Fibroblast of upper back skin (primary cell): ENCODE measurements around the gene CX3CL1.
"Not testable (repeated sequence)": the region's sequence is repeated elsewhere in the genome, so short reads cannot be mapped to it uniquely, and the experiment has no call there.

Source experiments
- DNase-seq: peaks from one replicate; pipeline ENCODE4 v3.0.0-alpha.2; 2013

CX3CL1 gene

DNA sequence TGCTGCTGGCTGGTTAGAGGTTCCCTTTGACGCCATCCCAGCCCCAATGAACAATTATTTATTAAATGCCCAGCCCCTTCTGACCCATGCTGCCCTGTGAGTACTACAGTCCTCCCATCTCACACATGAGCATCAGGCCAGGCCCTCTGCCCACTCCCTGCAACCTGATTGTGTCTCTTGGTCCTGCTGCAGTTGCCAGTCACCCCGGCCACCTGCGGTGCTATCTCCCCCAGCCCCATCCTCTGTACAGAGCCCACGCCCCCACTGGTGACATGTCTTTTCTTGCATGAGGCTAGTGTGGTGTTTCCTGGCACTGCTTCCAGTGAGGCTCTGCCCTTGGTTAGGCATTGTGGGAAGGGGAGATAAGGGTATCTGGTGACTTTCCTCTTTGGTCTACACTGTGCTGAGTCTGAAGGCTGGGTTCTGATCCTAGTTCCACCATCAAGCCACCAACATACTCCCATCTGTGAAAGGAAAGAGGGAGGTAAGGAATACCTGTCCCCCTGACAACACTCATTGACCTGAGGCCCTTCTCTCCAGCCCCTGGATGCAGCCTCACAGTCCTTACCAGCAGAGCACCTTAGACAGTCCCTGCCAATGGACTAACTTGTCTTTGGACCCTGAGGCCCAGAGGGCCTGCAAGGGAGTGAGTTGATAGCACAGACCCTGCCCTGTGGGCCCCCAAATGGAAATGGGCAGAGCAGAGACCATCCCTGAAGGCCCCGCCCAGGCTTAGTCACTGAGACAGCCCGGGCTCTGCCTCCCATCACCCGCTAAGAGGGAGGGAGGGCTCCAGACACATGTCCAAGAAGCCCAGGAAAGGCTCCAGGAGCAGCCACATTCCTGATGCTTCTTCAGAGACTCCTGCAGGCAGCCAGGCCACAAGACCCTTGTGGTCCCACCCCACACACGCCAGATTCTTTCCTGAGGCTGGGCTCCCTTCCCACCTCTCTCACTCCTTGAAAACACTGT lies 11.3 kb downstream of the CX3CL1 start:
- DNase-seq, result peak; percentile 71

DNA sequence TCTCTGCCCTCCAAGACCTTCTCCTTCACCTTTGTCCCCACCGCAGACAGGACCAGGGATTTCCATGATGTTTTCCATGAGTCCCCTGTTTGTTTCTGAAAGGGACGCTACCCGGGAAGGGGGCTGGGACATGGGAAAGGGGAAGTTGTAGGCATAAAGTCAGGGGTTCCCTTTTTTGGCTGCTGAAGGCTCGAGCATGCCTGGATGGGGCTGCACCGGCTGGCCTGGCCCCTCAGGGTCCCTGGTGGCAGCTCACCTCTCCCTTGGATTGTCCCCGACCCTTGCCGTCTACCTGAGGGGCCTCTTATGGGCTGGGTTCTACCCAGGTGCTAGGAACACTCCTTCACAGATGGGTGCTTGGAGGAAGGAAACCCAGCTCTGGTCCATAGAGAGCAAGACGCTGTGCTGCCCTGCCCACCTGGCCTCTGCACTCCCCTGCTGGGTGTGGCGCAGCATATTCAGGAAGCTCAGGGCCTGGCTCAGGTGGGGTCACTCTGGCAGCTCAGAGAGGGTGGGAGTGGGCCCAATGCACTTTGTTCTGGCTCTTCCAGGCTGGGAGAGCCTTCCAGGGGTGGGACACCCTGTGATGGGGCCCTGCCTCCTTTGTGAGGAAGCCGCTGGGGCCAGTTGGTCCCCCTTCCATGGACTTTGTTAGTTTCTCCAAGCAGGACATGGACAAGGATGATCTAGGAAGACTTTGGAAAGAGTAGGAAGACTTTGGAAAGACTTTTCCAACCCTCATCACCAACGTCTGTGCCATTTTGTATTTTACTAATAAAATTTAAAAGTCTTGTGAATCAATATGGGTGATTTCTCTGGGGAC lies 12.2 kb downstream of the CX3CL1 start:
- no peak for DNase-seq

DNA sequence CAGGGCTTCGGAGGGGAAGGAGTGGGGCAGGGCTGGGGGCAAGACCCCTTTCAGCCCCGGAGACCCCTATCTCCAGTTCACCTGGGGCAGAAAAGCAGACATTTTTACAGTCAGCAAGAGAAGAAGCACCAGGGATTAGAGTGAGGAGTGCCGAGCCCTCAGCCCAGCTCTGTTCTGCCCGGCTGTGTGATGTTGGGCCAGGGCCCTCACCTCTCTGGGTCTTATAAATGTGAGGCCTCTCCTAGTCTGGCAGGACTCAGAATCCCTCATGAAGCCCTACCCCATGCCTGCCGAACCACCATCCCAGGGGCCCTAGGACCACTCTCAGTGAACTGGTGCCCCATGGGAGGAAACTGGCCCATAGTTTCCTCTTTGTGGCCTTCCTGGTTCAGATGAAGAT lies 12.8 kb downstream of the CX3CL1 start:
- no peak for DNase-seq

DNA sequence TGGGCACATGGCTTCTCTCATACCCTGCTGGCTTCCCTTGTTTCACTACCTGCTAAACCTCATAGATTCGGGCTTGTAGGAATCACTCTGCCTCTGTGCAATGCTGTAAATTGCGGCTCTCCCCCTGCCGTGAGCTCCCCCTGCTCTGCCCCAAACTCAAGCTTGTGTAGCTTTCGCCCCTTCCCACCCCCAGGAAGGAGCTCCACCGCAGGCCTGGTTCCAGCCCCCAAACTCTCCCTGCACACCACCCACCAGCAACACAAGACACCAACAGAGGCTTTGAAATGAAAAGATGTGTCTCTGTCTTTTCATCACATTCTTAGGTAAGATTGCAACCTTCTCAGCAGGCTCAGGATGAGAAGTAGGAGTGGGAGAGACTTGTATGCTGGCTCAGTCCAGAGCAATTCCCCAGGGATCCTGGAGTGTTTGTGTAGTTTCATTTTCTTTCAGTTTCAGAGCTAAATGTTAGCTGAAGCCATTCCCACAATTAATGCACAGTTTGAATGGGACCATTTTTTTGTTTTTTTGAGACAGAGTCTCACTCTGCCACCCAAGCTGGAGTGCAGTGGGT lies 14.2 kb downstream of the CX3CL1 start:
- DNase-seq, result peak; percentile 69

DNA sequence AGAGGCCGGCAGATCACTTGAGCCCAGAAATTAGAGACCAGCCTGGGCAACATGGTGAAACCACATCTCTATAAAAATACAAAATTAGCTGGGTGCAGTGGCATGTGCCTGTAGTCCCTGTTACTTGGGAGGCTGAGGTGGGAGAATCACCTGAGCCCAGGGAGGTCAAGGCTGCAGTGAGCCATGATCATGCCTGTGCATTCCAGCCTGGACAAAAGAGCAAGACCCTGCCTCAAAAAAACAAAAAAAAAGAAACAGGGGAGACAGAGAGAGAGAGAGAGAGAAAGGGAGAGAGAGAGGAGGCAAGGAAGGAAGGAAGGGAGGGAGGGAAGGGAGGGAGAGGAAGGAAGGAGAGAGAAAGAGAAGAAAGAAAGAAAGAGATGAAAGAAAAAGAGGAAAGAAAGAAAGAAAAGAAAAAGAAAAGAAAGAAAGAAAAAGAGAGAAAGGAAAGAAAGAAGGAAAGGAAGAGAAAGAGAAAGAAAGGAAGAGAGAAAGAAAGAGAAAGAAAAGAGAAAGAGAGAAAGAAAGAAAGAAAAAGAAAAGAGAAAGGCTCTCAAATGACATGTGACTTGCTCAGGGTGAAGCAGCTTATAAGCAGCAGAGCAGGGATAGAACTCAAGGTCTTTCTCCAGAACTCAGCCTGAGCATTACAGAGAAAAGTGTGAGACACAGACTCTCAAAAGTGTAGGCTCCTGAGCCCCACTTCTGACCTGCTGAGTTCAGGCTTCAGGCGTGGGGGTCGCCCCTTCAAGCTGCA lies 15.5 kb downstream of the CX3CL1 start:
- DNase-seq, result no peak

DNA sequence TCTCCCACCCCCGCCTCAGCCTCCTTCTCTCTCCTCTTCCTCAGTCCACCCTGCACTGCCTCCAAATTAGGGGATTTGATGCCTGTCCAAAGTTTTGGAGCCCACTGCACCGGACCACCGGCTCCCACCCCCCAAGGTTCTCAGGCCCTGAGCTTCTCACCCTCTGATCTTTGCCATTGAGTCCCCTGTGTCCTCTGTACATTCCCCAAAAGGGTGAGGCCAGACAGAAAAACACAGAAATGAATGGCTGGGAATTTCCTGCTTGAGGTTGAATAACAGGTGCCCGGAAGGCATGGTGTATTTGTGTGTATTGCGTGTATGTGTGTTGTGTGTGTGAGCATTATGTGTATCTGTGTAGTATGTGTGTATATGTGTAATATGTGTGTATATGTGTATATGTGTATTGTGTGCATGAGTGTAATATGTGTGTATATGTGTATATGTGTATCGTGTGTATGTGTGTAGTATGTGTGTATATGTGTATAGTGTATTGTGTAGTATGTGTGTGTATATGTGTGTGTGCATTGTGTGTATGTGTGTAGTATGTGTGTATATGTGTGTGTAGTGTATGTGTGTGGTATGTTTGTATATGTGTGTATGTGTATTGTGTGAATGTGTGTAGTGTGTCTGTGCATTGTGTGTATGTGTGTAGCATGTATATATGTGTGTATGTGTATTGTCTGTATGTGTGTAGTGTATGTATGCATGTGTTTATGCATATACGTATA lies 16.2 kb downstream of the CX3CL1 start:
- DNase-seq, result no peak

DNA sequence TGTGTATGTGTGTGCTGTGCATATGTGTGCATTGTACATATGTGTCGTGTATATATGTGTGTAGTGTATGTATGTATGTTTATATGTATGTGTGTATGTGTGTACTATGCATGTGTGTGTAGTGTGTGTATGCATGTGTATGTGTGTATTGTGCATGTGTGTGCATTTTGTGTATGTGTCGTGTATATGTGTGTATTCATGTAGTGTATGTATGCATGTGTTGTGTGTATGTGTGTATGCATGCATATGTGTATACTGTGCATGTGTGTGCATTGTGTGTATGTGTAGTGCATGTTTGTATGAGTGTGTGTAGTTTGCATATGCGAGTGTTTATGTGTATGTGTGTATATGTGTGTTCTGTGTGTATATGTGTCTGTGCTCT lies 16.8 kb downstream of the CX3CL1 start:
- no peak for DNase-seq

DNA sequence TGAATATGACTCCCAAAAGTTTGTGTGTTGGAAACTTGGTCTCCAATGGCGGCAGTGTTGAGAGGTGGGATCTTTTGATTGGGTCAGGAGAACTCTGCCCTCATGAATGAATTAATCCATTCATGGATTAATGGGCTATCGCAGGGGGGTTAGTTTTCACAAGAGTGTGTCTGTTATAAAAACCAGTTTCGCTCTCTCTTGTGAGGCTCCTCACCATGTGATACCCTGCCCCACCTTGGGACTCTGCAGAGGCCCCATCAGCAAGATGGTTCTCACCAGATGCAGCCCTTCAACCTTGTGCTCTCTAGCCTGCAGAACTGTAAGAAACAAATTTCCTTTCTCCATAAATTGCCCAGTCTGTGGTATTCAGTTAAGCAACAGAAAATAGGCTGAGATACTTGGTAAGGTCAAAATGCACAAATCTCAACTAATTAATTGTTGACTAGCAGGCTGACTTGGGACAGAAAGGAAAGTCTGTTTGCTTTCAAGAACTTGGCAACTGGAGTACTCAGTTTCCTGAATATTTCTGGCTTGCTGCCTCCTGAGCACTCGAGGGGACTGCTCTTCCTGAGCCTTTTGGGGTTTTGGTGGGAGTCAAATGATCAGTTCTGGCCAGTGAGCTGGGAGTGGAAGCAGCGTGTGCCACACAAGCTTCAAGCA lies 18.5 kb downstream of the CX3CL1 start:
- no peak for DNase-seq

DNA sequence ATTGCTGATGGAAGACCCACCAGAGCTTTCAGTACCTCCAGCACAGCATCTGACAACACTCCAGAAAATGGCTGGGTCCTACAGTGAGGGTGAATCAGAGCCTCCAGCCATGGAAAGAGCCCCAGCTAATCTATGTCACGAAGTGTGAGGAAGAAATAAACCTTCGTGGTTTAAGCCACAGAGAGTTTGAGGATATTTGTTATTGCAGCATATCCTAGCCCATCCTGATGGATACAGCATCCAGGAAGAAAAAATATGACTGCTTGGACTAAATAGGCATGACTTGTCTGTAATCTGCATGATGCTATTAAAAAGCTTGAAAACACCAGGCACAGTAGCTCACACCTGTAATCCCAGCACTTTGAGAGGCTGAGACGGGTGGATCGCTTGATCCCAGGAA lies 19.0 kb downstream of the CX3CL1 start:
- DNase-seq, result no peak

DNA sequence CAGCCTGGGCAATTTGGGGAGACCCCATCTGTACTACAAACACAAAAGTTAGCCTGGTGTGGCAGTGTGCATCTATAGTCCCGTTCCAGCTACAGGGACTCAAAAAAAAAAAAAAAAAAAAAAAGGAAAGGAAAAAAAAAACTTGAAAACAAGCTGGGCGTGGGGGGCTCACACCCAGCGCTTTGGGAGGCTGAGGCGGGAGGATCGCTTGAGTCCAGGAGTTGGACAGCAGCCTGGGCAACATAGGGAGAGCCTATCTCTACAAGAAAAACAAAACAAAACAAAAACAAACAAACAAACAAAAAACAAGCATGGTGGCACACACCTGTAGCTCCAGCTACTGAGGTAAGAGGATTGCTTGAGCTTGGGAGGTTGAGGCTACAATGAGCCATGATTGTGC lies 19.4 kb downstream of the CX3CL1 start:
- no peak for DNase-seq

DNA sequence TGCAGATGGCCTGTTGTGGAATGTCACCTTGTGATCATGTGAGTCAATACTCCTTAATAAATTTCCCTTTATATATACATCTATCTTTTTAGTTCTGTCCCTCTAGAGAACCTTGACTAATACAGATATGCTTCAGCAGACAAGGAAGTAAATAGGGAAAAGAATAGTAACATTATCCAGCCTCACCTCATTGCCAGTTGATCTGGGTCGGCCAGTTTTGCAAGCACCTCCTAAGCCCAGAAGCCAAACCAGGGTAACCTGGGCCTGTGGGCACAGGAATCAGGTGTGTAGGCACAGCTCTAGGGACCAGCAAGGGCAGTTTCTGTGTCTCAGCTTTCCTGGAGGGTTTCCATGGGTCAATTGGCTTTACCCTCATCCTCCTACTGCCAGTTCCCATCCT lies 20.4 kb downstream of the CX3CL1 start:
- no peak for DNase-seq

DNA sequence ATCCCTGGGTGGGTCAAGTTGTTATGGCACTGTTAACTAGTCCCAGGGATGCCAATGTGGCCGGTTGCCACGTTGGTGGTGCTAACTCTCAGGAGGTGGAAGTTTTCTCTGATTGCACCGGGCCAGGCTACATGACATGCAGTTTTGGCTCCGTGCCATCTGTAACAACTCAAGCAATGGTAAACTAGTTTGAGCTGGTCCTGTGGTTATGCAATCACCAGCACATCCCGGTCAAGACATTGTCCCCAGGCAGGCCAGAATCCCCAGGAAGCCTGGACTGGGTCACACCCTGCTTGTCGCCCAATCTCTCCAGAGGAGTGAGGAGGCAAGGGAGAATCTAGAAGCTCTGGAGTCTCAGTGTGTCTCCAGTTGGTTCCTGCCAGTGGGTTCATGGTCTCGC lies 22.2 kb downstream of the CX3CL1 start:
- no peak for DNase-seq

DNA sequence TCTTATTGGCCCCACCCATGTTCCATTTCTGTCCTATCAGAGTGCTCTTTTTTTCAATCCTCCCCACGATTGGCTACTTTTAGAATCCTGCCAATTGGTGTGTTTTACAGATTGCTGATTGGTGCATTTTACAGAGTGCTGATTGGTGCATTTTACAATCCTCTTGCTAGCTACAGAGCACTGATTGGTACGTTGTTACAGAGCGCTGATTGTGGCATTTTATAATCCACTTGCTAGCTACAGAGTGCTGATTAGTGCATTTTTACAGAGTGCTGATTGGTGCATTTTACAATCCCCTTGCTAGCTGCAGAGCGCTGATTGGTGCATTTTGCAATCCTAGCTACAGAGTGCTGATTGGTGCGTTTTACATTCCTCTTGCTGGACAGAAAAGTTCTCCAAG lies 22.7 kb downstream of the CX3CL1 start:
- DNase-seq, result no peak

DNA sequence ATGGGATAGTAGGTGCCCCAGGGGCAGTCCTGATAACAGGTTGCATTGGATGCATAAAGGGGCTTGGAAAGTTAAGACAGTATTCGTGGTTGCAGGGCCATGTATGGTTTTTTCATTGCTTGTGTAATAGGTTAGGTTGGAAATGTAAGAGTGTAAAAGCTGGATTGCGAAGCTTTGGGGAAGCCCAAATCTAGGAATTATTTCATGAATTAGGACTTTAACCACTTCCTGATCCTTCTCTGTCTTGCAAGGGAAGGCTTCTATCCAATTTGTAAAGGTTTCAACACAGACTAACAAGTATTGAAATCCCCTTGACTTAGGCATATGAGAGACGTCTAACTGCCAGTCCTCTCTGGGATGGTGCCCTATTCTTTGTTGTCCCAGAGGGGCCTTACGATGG lies 24.5 kb downstream of the CX3CL1 start:
- no peak for DNase-seq

DNA sequence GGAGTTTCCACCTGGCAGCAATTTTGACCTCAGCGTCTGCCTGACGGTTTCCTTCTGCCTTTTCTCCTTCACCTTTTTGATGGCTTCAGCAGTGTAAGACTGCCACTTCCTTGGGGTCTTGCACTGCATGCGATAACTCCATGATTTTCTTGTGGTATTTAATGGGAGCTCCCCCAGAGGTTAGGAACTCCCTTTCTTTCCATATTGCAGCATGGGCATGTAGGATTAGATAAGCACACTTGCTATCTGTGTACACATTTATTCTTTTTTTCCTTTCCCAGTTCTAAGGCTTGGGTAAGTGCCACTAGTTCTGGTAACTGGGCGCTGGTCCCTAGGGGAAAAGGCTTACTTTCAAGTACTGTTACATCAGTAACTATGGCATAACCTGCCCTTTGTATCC lies 25.2 kb downstream of the CX3CL1 start:
- not testable (repeated sequence) for DNase-seq

DNA sequence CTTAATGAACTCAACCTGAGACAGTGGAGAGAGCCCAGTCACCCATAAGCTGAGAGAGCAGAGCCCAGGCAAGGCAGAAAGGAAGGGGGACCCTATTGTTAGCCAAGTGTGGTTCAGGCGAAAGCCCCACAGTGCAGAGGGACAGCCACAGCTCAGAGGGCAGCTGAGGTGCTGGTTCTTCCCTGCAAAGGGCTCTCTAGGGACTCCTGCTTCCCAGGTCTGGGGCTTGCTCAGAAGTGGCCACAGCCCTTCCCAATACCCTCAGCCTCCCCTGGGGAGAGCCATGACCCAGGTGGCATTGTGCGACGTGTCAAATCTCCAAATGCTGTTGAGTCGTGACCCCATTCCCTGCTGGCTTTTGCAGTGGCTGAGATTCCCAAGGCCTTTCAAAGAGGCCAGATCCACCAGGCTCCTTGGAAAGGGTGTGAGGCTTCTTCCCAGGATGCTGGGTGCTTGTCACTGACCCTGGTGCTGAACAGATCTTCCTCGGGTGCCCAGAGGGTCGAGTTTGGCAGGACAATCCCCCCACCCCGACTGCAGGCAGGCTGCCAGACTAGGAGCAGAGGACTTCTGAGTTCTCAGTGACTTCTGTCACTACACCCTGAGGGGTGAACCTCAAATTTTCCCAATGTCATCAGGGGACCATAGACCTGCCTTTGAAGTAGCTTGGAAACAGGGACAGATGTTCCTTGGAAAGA lies 29.8 kb downstream of the CX3CL1 start:
- DNase-seq, result no peak

DNA sequence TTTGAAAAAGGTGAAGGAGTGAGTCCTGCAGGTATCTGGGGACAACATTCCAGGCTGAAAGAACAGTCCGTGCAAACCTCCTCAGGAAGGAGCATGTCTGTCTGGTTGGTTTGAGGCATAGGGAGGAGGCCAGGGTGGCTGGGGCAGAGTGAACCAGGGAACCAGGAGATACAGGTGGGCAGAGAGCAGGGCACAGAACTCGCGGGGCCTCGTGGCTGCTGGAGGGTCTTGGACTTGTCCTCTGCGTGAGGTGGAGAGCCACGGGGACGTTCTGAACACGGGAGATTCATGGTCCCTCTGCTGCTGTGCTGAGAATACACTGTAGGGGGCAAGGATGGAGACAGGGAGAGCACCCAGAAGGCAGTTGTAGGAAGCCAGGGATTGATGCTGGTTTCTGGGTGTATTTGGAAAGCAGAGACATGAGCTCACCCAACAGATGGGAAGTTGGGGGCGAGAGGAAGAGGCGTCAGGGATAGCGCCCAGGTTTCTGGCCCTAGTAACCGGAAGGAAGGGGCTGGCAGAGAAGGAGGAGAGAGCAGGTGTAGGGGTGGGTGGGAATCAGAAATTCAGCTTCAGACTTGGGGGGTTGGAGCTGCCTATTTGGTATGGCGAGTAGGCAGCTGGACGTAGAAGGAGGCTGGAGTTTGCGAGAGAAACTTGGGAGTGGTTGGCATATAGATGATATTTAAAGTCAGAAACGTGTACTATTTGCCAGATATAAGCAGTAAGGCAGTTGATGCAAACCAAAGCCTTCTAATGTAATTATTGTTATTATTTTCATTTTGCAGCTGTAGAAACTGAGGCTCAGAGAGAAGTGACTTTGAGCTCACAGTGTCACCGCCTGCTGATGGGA lies 31.9 kb downstream of the CX3CL1 start, which contains the start of gene CCL17:
CCL17 (plus strand) TSS at position 803 of the 853 bp plus-strand sequence. CDS start 9,166 bp downstream, outside the sequence.
- DNase-seq, result no peak

DNA sequence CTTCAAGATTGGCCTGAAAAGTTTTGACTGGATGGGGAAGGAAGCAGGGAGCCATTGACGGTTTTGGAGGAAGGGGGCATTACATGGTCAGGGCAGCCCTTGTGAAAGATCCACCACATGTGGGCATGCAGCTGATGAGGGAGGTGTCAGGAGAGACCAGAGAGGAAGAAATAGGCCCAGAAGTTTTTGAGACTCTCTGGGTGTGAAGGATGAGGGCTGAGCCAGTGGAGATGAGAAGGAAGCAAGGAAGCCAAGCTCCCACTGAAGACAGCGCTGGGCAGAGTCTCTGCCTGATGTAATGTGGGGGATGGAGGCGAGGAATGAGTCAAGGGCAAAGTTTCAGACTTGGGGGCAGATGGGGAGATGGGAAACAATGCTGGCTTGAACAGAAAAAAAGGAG lies 32.8 kb downstream of the CX3CL1 start:
- no peak for DNase-seq

DNA sequence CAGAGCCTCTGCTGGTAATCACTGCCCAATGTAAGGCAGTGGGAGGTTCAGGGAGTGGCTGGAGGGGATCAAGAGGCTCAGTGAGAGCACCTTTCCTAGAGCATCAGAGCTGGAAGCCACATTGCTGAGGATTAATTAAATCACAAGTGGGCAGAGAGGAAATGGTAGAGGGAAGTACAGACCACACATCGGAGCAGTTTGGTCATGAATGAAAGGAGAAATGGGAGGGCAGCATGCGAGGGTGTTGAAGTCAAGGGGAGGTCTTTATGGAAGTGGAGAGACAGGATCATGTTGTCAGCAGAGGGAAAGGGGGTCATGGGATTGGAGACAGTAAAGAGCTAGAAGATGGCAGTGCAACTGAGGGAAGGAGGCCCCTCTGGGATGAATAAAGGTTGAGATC lies 34.6 kb downstream of the CX3CL1 start:
- no peak for DNase-seq
